D721Med (cell line): Measurements from ENCODE around the gene IFI27L2.

Experiments used
- DNase-seq: peaks from one replicate; pipeline ENCODE4 v3.0.0; 2011; ENCODE audit warnings: low spot score; ENCODE audit not compliant: insufficient read length
- FAIRE-seq: peaks from 2 replicates; lab custom pipeline; 2011; peaks lifted over from hg19 to GRCh38; lab: Jason Lieb, UNC
- TF ChIP-seq, protein P1 (sequence below): IDR thresholded peaks from 2 replicates; pipeline ENCODE4 v1.5.1; 2012; ENCODE audit warnings: mild to moderate bottlenecking, control low read depth; ENCODE audit not compliant: insufficient read depth; ENCODE audit errors: missing control alignments

IFI27L2 gene

GRCh38 chr14:94113073-94113472 is 16.3 kb downstream of the IFI27L2 start:
- DNase-seq (no peak), FAIRE-seq (no peak)
- TF ChIP-seq, protein P1, sequence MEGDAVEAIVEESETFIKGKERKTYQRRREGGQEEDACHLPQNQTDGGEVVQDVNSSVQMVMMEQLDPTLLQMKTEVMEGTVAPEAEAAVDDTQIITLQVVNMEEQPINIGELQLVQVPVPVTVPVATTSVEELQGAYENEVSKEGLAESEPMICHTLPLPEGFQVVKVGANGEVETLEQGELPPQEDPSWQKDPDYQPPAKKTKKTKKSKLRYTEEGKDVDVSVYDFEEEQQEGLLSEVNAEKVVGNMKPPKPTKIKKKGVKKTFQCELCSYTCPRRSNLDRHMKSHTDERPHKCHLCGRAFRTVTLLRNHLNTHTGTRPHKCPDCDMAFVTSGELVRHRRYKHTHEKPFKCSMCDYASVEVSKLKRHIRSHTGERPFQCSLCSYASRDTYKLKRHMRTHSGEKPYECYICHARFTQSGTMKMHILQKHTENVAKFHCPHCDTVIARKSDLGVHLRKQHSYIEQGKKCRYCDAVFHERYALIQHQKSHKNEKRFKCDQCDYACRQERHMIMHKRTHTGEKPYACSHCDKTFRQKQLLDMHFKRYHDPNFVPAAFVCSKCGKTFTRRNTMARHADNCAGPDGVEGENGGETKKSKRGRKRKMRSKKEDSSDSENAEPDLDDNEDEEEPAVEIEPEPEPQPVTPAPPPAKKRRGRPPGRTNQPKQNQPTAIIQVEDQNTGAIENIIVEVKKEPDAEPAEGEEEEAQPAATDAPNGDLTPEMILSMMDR = no peak

DNA sequence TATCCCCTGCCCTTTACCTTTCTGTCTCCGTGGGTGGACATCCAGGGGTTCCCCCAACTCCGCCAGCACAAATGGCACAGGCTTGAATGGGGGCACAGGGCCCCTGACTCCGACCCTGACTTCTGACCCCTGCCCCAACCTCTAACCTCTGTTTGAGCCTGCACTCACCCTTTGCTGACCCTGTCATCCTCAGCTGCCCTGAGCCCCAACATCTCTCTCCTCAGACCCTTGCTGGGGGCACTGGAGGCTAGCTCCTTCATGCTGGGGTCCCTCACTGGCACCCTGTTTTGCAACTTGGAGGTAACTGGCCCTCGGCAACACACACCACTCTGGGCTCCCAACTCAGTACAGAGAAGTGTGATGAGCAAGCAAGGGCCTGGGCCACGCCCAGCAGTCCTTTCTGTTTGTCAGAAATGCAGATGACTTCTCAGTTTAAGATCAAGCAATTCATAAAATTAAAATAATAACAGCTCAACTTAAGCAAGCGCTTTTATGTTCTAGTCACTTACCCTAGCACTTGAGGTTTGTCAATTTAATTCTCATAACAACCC is 16.8 kb downstream of the IFI27L2 start:
- DNase-seq (no peak), FAIRE-seq (no peak)
- TF ChIP-seq, protein P1 = no peak

GRCh38 chr14:94111276-94112095 is 17.9 kb downstream of the IFI27L2 start:
- no peak for FAIRE-seq
- no peak for DNase-seq
- TF ChIP-seq, protein P1 = no peak

DNA sequence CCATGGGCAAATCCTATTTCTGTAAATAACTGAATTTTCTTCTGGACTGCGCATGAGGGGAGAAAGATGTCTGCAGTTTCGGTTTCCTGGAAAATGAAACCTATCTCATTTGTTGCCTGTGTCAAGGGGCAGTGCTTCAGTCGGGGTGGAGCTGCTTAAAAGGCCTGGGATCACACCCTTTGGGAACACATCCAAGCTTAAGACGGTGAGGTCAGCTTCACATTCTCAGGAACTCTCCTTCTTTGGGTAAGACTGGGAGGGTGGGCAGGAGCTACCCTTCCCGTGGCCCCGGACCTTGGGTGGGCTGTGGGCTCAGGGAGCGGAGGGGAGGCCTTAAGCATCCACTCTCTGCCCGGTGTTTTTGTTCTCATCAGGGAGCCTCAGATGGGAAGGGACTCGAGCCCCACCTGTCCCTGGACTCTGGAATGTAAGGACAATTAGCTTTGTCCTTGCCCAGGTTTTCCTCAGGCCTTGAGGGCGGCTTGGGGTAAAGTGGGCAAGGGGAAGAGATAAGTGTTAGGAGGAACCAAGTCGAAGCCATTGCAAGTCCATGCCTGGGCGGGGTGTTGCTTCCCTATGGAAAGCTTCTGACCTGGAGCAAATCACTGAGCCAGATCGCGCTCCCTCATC is 18.7 kb downstream of the IFI27L2 start, which contains the start of gene IFI27:
Gene IFI27 (plus strand): TSS at position 185 of the 630 bp plus-strand sequence.
- FAIRE-seq = no peak
- TF ChIP-seq, protein P1 = no peak
- DNase-seq = no peak

- FAIRE-seq = no peak
- TF ChIP-seq, protein P1 = no peak
- no peak for DNase-seq
These were observed 19.5 kb downstream of the IFI27L2 start for GRCh38 chr14:94109915-94110250.

- DNase-seq (no peak), FAIRE-seq (no peak)
- TF ChIP-seq, protein P1 = no peak
These were observed 24.7 kb downstream of the IFI27L2 start for GRCh38 chr14:94104731-94105130.
